Stomach (tissue), 4 donors: ENCODE measurements around the gene DIAPH2.

ENCODE experiments used
- CTCF ChIP-seq, 7 experiments: fragments of 450-650 bp in 4 of 7; fragments of 200-600 bp in 3 of 7; sonication (generic) in 3 of 7; IDR thresholded peaks; one replicate each; pipeline ENCODE4 v1.5.1; 2016 to 2019; ENCODE audit warnings: antibody characterized with exemption in 7 of 7, control low read depth in 2 of 7, mild to moderate bottlenecking in 1 of 7
- EP300 ChIP-seq: sonication (generic); formaldehyde crosslinking; IDR thresholded peaks from one replicate; pipeline ENCODE4 v1.6.1; 2017; ENCODE audit warnings: antibody characterized with exemption

GRCh38 chrX:97416461-97416860 lies 731.8 kb downstream of the DIAPH2 start:
- TF ChIP-seq CTCF (IDR thresholded peaks at IDR 0.05) = no peak
- no peak for TF ChIP-seq EP300
